GM06990 (cell line): ENCODE results near the gene COL2A1.

Experiments used
- DNase-seq: peaks from one replicate; pipeline ENCODE4 v3.0.0-alpha.2; 2011; ENCODE audit not compliant: insufficient read length; ENCODE audit errors: extremely low read depth
- H3K27me3 ChIP-seq: replicated peaks from 2 replicates; pipeline ENCODE4 v1.6.0; 2011; ENCODE audit warnings: low read length; ENCODE audit not compliant: control insufficient read depth, insufficient read depth
- H3K36me3 ChIP-seq: 2 replicates; pipeline ENCODE4 v1.5.1; 2011; ENCODE audit warnings: low read length; ENCODE audit not compliant: control insufficient read depth, insufficient read depth
- H3K4me3 ChIP-seq: replicated peaks from 2 replicates; pipeline ENCODE4 v1.5.1; 2011; ENCODE audit warnings: low read depth, mild to moderate bottlenecking, control low read depth, low read length
- CTCF ChIP-seq: IDR thresholded peaks from 2 replicates; pipeline ENCODE4 v1.5.1; 2011; ENCODE audit warnings: low read length, control low read depth, mild to moderate bottlenecking, inconsistent platforms; ENCODE audit not compliant: insufficient read depth, poor library complexity, severe bottlenecking

COL2A1 gene

DNA sequence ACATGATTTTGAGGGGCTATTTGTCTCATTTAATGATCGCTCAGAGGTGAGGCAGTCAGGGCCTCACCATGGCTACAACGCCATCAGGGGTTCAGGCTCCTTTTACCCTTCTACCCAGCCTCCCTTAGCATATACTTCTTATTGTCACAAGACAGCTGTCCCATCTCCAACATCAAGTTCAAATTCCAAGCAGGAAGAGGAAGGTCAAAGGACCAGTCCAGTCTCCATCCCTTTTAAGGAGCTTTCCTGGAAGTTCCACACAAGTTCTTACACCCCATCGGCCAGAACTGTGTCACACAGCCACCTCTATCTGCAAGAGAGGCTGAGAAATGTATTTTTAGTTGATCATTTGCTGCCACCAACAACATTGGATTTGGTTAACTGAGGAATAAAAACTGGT, 49.2 kb downstream of the COL2A1 start:
- no peak for TF ChIP-seq CTCF
- H3K4me3 ChIP-seq = no peak overlapping the region
- H3K27me3 ChIP-seq = no peaks in the 10 kb centered on the region
- no peaks in the 10 kb centered on the region for H3K36me3 ChIP-seq
- DNase-seq = no peak

DNA sequence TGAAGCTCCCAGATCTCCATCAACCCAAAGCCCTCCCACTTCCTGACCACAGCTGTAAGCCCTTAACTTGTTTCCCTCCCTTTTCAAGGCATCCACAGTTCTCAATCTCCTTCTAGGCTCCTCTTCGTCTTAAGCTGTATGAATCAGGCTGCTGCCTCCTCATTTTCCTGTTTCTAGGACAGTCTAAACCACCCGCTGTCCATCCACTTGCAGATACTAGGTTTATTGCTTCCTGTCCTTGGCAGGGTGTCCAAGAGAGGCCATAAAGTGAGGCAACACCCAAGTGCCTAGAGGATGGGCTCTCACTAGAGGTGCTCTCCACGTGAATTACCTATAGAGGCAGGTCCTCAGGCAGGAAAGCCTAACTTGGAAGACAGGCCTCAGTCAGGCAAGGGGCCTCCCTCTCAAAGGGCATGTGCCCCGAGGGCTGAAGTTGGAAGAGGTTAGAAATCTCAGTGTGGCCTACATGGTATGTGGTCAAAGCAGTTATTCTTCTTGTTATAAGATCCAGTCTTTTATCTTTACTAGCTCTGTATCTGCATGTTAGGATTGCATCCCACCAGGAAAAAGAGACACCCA, 49.7 kb downstream of the COL2A1 start:
- H3K36me3 ChIP-seq = no peaks in the 10 kb centered on the region
- no peak for TF ChIP-seq CTCF
- H3K27me3 ChIP-seq = no peaks in the 10 kb centered on the region
- DNase-seq = no peak
- H3K4me3 ChIP-seq = no peak overlapping the region

DNA sequence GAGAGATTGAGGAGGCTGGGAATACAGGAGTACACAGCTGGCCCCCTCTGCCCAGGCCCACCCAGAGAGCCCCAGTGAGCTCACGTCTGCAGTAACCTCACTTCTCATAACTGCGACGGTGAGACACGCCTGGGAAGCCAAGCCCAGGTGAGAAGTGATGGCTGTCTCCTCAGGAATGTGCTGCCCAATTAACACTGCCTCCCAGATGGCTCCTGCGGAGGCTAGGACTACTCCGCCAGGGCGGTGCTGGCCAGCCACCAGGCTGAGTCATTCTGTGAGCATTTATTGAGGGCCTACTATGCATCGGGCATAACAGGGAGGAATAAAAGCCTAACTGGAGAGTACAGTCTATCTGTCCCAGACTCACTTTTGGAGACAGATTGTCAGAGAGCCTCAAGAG, 50.2 kb downstream of the COL2A1 start:
- DNase-seq = no peak
- no peaks in the 10 kb centered on the region for H3K36me3 ChIP-seq
- no peak for TF ChIP-seq CTCF
- H3K4me3 ChIP-seq = no peak overlapping the region
- H3K27me3 ChIP-seq = no peaks in the 10 kb centered on the region

GRCh38 chr12:47950856-47951468, 53.3 kb downstream of the COL2A1 start:
- H3K4me3 ChIP-seq = no peak overlapping the region
- H3K36me3 ChIP-seq = no peaks in the 10 kb centered on the region
- no peak for DNase-seq
- H3K27me3 ChIP-seq = peaks cover 1% of the 10 kb centered on the region; the same call in 1 of the 2 replicates
- no peak for TF ChIP-seq CTCF

DNA sequence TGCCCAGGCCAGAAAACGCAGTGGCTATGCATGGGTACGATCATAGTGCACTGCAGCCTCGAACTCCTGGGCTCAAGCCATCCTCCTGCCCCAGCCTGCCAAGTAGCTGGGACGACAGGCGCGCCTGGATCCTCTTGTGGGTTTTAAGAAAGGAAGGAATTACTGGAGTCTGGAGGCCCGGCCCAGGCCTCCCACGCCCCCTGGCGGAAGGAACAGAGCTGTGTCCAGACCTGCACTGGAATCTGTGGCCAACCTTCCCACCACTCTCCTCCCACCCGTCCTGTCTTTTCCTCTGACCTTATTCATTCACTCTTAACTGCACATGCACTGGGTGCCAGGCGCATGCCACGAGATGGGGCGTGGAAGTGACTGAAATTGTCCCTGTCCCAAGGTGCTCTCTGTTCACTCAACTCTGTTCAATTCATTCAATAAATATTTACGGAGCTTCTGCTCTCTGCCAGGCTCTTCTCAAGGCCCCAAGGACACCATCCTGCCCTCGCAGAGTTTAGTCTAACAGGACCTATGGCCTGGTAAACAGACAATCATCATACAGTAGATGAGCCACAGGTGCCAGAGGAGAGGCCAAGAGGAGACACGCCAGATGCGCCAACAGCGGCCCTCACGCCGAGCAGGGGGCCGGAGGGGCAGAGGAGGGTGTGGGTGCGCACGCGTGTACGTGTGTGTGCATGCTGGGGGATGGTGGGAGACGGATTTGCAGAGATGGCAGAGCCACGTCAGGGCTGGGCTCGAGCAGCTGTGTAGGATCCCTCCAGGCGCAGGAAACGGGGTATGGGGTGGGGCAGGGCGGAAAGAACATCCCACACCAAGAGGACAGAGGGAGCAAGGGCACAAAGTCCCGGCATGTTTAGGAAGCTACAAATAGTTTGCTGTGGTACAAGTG, 54.6 kb downstream of the COL2A1 start:
- Histone ChIP-seq H3K36me3 (no peaks in the 10 kb centered on the region), H3K27me3 (peaks cover 4% of the 10 kb centered on the region), H3K4me3 (no peak overlapping the region)
- peak; percentile 37 for DNase-seq
- TF ChIP-seq CTCF = peak; percentile 91
